Peyer's patch (tissue), 4 donors: ENCODE results near the gene ANKMY1.
"Not testable (repeated sequence)": the region's sequence is repeated elsewhere in the genome, so short reads cannot be mapped to it uniquely, and the experiment has no call there.

Experiments
- CTCF ChIP-seq, 6 experiments: fragments of 450-650 bp in 4 of 6; fragments of 200-600 bp in 2 of 6; sonication (generic) in 1 of 6; IDR thresholded peaks; one replicate each; pipeline ENCODE4 v1.5.1; 2017 to 2019; ENCODE audit warnings: antibody characterized with exemption in 6 of 6, mild to moderate bottlenecking in 3 of 6, moderate library complexity in 1 of 6
- POLR2A ChIP-seq, 2 donors: fragments of 450-650 bp; IDR thresholded peaks; one replicate each; pipeline ENCODE4 v1.5.1; 2017; ENCODE audit warnings: antibody characterized with exemption in 2 of 2, mild to moderate bottlenecking in 2 of 2, moderate library complexity in 2 of 2

- not testable (repeated sequence) for TF ChIP-seq CTCF, POLR2A (IDR thresholded peaks at IDR 0.05)
Measured at GRCh38 chr2:240563231-240563630, 5.4 kb upstream of the ANKMY1 start.
